8988T (cell line): ENCODE measurements around the gene GON4L.
"Not testable (repeated sequence)": the region's sequence is repeated elsewhere in the genome, so short reads cannot be mapped to it uniquely, and the experiment has no call there.

ENCODE experiments used
- DNase-seq: peaks from one replicate; pipeline ENCODE4 v3.0.0; 2011

GON4L gene

DNA sequence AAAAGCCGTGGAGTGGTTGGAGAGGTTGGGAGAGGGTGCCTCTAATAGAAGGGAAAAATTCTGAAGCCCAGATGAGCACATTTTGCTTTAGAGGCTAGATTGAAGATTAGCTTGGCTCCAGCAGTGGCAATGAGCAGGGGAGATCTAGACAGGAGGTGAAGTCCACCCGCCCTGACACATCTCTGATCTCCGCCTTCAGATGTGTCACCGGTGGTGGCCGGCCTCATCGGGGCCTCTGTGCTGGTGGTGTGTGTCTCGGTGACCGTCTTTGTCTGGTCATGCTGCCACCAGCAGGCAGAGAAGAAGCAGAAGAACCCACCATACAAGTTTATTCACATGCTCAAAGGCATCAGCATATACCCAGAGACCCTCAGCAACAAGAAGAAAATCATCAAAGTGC lies 10.8 kb upstream of the GON4L start:
- DNase-seq: no peak

DNA sequence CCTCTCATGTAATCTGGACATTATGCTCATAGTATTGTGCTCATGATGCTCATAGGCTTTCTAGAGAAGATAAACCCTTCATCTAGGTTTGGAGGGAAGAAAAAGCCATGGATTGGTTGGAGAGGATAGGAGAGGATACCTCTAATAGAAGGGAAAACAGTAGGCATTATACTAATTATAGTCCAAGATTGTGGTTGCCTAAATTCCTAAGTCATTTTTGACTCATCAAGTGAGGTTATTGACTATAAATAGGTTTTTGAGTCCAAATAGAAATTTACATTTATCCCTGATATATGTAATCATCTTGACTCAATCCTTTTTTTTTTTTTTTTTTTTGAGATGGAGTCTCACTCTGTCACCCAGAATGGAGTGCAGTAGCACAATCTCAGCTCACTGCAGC lies 7.4 kb upstream of the GON4L start:
- DNase-seq: no peak

DNA sequence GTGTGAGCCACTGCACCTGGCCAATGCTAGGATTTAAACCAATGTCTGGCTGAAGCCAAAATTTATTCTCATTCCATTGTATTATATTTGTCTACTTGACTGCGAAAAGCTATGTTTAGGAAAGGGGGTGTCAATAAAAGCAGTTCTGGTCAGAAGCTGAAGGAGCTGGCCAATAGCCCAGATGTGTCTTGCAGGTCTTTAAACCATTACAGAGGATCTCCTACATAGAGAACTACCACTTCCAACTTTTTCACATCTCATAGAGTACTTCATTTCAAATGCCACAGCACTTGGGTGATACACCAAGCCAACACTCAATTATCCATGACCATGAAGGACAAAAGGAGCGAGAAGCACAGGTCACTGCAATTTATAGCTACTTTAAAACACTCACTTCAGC lies 4.9 kb upstream of the GON4L start:
- no peak for DNase-seq

DNA sequence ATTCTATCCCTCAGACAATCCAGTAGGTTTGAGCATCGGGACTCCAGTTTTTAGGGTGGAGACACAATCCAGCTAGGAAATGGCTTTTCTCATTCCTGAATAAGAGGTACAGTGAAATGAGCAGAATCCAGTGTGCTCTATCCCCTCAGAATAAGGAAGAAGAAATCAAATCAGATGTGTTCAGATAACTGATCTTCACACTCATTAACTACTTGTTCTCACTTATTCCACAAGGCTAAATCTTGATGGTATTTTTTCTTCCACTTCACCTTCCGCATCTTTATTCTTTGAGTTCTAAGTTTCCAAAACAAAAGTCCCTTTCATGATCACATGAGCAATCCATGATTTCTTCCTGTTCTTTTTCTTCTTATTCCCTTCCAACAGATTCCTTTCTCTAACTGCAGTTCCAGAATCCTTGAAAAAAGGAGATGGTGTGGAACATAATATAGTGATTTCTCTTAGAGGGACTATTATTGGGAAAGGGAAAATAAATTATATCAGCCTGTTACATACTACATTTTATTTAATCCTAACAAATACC lies 4.0 kb upstream of the GON4L start:
- no peak for DNase-seq

DNA sequence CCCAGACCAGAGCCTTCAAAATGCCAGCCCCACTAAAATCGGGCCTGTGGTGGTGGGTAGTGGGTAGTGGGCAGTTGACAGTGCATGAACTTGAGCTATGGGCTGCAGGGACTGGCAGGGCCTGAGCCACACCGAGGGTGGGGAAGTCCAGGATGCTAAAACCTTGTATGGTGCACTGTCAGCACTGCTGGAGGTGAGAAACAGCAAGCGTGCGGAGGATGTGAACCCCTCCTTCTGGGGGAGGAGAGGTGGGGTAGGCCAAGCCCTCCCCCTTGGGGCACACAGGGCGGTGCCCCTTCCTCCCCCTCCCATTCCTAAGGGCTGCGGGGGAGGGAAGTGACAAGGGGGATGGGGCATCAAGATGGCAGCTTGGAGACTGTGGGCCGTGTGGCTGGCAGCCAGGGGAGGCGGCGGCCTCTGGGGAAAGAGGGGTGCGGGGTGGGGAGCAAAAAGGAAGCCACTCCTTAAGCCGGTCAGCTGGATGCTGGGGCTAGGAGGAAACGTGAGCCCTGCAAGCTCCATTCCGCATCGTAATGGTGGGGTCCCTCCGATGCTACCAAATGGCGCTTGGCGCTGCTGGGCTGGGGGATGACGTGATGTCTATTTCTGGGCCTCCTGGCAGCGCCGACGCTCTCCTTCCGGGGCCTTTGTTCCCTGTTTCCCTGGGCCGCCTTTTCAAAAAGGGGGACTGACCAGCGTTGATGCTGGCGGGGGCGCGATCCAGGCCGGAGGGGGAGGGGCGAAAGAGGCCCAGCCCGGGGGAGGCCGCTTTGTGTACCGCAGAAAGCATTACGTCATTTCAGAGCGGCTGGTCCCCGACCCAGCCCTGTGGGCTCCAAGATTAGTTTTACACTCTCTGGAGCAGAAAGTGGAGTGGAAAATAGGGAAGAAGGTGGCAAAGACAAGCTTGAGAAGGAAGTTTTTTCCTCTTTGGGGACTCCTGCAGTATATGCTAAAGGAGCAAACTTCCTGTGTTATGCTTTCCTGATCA lies 3.2 kb upstream of the GON4L start:
- DNase-seq: no peak

DNA sequence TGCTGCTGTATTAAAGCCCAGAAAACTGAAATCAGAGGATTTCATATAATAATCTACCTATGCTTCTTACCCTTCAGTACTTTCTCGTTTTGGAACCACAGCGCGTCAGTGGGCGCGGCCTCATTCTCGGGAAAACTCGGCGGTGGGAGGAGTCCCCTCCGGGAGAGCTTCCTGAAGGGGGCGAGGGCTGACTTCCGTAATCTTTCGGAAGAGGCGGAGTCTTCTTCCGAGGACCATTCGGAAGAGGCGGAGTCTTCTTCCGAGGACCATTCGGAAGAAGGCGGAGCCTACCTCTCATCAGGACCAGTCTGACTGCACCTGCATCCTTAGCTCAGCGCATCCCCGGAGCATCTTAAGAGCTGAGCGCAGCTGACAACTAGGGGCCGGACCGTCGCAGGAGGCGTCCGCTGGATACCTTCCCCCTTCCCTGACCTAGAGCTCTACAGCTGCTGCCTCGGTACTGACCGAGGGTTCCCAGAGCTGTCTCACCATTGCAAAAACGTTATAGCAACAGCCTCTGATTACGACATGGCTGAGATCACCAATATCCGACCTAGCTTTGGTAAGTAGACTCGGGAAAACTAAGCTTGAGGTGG lies 2.3 kb upstream of the GON4L start, which contains the start of gene SYT11:
SYT11 (plus strand) TSS at position 334 of the 596 bp plus-strand sequence; CDS start at position 529, 195 bp downstream.
- peak; percentile 80 for DNase-seq

DNA sequence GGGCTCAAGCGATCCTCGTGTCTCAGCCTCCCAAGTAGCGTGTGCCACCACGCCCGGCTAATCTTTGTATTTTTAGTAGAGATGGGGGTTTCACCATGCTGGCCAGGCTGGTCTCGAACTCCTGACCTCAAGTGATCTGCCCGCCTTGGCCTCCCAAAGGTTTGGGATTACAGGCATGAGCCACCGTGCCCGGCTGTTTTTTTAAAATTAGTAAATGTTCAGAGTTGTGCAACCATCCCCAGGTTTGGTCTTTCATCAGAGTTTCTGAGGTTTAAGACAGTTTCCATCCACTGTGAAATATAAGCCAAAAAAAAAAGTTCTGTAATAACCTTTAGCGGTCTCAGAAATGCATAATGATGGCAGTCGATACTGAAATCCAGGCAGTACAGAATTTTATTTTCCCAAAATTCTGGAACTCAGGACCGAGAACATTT lies 1.8 kb upstream of the GON4L start:
- DNase-seq: no peak

DNA sequence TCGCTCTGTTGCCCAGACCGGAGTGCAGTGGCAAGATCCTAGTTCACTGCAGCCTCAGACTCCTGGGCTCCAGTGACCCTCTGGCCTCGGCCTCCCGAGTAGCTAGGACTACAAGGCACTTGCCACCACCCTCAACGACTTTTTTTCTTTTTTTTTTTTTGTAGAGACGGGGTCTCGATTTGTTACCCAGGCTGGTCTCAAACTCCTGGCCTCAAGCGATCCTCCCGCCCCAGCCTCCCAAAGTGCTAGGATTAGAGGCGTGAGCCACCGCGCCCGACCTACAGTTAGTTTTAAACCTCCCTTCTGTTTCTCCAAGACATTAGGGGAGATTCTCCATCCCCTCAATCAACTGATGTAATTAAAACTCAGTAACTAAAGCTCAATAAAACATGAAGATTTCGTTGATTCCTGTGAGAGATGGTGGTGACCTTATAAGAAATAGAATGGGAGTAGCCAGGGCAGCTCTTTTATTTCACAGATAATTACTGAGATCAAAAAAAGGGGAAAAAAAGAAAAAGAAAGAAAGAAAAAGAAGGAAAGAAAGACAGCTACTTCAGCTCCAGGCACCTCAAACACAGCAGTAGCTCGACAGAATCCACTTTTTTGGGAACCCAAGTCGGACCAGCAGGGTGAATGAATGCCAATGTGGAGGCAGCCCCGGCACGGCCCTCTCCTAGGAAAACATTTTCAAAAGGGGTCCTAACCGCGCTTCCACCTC lies 598 bp downstream of the GON4L start:
- no peak for DNase-seq

DNA sequence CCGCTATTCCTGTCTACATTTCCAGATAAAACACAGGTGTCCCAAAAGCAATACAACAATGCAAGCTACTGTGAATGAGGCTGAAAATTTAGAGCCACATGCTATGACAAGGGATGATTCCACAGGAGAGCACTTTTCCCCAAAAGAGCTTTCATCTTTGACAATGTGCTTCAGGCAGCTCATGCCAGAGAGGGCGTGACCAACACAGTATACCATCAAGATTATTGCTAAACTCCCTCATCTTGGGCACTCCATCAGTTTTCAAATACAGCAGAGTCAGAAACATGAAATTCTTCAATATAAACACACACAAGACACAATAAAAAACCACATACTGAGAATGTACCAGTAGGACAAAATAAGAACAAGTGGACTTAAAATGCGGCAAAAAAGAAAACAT lies 6.7 kb downstream of the GON4L start:
- no peak for DNase-seq

DNA sequence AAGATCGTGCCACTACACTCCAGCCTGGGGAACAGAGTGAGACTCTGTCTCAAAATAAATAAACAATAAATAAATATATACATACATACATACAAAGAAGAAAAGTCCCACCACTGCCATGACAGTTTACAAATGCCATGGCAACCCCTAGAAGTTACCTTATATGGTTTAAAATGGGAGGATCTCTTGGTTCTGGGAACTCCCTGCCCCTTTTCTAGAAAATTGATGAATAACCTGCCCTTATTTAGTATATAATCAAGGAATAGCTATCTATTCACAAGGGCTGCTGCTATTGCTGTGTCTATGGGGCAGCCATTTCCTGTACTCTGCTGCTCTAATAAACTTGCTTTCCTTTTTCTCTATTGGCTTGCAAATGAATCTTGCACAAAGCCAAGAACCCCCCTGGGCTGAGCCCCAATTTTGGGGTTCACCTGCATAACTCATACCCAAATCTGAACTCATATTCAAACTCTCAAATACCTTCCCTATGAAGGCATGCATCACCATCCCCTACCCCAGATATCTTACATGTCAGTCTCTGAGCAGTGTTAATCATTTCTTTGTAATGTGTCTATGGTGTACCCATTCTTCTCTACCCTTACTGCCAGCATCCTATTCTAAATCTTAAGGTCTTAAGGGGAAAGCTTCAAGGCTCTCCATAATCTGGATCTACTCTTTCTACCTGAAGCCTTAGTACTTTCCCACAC lies 9.0 kb downstream of the GON4L start:
- no peak for DNase-seq

DNA sequence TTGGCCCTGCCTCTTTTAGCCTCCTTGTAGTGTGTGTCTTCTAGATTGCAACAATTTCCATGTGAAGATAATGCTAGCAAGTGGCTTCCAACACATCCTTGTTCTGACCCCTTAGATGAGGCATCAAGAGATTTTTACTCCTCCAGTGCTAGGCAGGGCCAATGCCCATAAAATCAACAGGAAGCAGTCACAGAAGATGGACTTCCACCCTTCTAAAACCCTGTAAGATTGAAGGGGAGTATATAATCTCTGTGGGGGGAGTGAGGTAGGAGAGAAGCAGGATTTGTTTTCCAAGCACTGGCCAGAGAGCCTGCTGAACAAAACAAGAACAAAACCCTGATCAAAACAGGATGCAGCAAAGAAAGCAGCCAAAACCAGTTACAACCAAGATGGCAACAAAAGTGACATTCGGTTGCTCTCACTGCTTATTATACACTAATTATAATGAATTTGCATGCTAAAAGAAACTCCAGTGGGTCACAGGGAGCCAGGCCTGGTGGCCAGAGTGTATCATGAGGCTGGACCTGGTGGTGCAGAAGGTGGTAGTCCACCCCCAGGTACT lies 12.1 kb downstream of the GON4L start:
- DNase-seq: no peak

DNA sequence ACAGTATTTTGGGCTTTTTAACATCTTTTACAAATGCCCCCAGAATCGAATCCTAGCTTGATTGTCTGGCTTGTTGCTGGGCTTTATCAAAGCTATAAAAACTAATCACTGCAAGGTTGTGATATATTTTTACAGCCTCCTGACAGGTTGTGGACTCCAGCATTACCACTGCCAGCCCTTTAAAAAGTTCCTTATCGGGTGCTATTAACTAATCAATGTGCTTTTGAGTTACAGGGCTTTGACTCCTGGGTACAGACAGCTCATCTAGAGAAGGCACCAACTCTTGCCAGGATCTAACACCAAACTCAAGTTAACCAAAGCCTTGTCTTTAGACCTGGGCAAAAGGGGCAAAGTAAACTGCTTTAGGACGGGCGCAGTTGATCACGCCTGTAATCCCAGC lies 16.6 kb downstream of the GON4L start:
- no peak for DNase-seq

DNA sequence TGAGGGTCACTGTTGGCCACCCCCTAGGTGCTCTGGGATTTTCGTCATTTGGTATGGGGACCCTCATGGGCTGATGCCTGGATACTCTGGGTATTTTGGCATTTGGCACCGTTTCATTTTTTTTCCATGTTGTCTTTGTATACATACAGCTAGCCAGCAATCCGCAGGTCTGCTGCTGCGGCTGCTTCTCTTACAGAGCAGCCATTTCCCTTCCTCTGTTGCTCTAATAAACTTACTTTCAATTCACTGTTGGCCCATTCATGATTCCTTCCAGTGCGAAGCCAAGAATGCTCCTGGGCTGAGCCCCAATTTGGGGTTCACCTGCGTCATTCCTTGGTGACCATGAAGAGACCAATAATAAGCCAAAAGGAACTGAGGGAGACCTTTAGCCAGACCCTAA lies 21.5 kb downstream of the GON4L start:
- no peak for DNase-seq

DNA sequence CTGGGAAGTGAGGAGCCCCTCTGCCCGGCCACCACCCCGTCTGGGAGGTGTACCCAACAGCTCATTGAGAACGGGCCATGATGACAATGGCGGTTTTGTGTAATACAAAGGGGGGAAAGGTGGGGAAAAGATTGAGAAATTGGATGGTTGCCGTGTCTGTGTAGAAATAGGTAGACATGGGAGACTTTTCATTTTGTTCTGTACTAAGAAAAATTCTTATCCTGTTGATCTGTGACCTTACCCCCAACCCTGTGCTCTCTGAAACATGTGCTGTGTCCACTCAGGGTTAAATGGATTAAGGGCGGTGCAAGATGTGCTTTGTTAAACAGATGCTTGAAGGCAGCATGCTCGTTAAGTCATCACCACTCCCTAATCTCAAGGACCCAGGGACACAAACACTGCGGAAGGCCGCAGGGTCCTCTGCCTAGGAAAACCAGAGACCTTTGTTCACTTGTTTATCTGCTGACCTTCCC lies 22.1 kb downstream of the GON4L start:
- DNase-seq: not testable (repeated sequence)

DNA sequence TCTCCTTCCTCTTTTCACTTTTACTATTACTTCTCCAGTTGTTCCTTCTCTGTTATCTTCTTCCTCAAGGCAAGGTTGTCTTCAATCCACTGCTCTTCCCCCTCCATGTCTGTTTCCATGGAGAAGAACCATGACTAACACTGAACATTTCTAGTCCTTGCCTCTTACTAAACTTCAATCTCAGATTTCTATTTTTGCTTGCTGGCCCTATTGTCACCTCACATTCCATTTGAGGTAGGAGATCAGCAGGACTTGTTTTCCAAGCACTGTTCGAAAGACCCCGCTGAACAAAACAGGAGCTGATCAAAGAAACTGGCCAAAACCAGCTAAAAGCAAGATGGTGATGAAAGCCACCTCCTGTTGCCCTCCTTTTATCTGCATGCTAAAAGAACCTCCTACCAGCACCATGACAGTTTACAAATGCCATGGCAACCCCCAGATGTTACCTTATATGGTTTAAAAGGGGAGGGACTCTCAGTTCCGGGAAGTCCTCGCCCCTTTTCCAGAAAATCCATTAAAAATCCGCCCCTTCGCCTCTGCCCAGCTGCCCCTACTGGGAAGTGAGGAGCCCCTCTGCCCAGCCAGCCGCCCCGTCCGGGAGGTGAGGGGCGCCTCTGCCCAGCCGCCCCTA lies 22.6 kb downstream of the GON4L start:
- no peak for DNase-seq

DNA sequence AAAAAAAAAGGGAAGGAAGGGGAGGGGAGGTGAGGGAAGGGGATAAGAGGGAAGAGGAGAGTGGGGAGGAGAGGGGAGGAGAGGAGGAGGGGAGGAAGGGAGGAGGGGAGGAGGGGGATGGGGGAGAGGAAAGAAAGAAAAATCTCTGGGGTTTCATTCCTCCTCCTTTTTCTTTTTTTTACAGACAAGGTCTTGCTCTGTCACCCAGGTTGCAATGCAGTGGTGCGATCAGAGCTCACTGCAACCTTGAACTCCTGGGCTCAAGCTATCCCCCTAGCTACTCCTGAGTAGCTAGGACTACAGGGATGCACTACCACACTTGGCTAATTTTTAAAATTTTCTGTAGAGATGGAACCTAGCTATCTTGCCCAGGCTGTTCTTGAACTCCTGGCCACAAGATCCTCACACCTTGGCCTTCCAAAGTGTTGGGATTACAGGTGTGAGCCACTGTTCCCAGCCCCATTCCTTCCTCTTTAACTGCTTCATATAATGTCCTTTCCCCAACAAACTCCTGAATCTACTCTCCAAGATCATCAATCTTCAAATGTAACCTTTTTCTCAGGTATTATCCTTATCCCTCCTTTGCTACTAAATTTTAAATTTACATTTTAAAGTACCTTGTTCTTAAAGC lies 23.2 kb downstream of the GON4L start:
- no peak for DNase-seq

DNA sequence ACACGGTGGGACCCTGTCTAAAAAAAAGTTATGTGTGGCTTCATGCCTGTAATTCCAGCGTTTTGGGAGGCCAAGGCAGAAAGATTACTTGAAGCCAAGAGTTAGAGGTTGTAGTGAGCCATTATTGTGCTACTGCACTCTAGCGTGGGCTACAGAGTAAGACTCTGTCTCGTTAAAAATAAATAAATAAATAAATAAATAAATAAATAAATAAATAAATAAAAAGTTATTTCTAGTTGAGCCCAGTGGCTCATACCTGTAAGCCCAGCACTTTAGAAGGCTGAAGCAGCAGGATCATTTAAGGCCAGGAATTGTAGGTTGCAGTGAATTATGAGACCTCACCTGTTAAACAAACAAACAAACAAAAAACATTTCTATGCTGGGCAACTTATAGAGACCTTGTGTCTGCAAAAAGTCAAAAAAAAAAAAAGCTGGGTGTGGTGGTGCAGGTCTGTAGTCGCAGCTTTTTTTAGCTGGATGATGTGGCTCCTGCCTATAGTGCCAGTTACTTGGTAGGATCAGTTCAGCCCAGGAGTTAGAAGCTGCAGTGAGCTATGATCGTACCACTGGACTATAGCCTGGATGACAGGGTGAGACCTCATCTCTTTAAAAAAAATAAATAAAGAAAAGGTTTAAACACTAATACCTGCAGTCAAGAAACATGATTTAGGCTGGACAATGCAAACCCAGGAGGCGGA lies 25.6 kb downstream of the GON4L start:
- DNase-seq: no peak

DNA sequence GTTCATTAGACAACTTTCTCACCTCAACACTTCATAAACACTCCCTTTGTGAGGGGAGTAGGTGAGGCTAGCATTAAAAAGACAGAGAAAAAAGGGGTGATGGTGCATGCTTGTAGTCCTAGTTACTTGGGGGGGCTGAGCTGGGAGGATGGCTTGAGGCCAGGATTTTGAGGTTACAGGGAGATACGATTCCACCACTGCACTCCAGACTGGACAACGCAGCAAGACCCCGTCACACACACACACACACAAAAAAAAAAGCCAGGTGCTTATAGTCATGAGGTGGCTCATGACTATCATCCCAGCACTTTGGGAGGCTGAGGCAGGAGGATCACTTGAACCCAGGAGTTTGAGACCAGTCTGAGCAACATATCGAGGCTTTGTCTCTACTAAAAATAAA lies 29.6 kb downstream of the GON4L start:
- no peak for DNase-seq

DNA sequence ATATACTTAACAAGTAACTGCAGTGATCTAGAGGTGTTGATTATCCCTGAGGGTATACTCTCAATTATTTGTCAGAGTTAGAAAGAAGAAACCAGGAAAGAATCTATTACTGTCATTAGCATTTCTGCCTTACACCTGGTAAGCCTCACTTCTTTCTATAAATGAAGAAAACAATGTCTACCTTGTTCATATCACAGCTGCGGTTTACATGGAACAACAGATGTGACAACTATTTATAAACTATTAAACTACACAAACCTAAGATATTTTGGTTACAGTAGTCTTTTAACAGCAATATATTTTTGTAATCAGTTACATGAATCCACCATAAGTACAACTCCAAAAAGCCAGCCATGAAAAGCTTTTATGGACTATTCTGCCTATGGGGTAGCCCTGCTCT lies 40.7 kb downstream of the GON4L start:
- no peak for DNase-seq

DNA sequence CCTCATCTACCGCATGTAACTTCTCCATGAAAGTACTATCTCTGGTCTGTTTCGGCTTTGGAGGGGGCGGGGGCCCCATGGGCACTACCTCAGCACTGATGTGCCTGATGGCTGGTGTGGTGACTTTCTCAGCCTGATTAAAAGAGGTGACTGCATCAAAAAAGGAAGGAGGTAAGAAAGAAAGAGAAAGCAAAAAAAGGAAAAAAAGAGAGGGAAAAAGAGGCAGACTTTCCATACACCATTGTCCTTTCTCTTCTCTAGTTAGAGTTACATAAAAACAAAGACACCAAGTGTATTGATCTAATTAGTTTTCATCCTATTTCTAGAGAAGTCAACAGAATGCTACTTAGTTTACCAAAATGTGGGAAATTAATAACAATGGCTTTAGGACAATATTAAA lies 43.3 kb downstream of the GON4L start:
- DNase-seq: no peak

DNA sequence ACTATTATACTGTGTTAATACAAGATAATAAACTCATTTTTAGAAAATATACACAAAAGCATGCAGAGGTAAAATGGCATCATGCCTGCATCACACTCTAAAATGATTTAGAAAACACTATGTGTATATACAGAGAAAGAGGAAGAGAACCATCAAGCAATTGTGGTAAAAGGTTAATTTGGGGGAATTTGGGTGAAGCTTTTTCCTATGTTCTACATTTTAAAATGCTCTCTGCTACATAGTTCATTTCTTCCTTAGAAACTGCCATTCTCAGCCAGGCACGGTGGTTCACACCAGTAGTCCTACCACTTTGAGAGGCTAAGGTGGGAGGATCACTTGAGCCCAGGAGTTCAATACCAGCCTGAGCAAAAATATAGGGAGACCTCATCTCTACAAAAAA lies 44.1 kb downstream of the GON4L start:
- DNase-seq: no peak
